Heart right ventricle (tissue), 16 donors: ENCODE results near the gene CAMP. TPM values are rescaled to one million over a fixed set of nuclear protein-coding genes. Genes with fewer than 3 reads are reported as not detected.
A peak's percentile ranks its signal among the peaks of the same experiment; 100 is the strongest.

Source experiments
- ATAC-seq, 8 donors: fragments of 200-7000 bp; cut with Tn5 transposase; one replicate each; pipeline ENCODE4 v1.9.1; 2020; ENCODE audit warnings: mild to moderate bottlenecking in 8 of 8, moderate library complexity in 8 of 8, moderate number of reproducible peaks in 1 of 8
- DNase-seq, 2 donors: peaks; one replicate each; pipeline ENCODE4 v3.0.0-alpha.2; 2020
- H3K27ac ChIP-seq, 10 donors: fragments of 200-600 bp; sonication (generic) in 2 of 10; one replicate each; pipeline versions ENCODE4 v1.5.0 to v1.8.0; 2020 to 2022; ENCODE audit warnings: mild to moderate bottlenecking in 3 of 10
- H3K27me3 ChIP-seq, 7 donors: fragments of 200-600 bp; one replicate each; pipeline ENCODE4 v1.8.0; 2021 to 2022; ENCODE audit warnings: mild to moderate bottlenecking in 2 of 7
- H3K36me3 ChIP-seq, 9 donors: fragments of 200-600 bp; sonication (generic) in 1 of 9; one replicate each; pipeline versions ENCODE4 v1.5.0 to v1.8.0; 2020 to 2022; ENCODE audit warnings: mild to moderate bottlenecking in 2 of 9
- H3K4me1 ChIP-seq, 9 donors: fragments of 200-600 bp; sonication (generic) in 1 of 9; one replicate each; pipeline versions ENCODE4 v1.5.0 to v1.8.0; 2020 to 2022; ENCODE audit warnings: mild to moderate bottlenecking in 4 of 9
- H3K4me3 ChIP-seq, 10 donors: fragments of 200-600 bp; sonication (generic) in 2 of 10; one replicate each; pipeline versions ENCODE4 v1.5.0 to v1.8.0; 2020 to 2022; ENCODE audit warnings: mild to moderate bottlenecking in 7 of 10, moderate library complexity in 2 of 10
- H3K9me3 ChIP-seq, 11 donors: fragments of 200-600 bp in 10 of 11; sonication (generic) in 2 of 11; one replicate each; pipeline versions ENCODE4 v1.5.0 to v1.8.0; 2013 to 2022; ENCODE audit warnings: mild to moderate bottlenecking in 2 of 11, control low read depth in 1 of 11, moderate library complexity in 1 of 11
- CTCF ChIP-seq, 9 donors: fragments of 200-600 bp; sonication (generic) in 2 of 9; IDR thresholded peaks; one replicate each; pipeline versions ENCODE4 v1.5.0 to v1.8.0; 2021 to 2022; ENCODE audit warnings: antibody characterized with exemption in 9 of 9, mild to moderate bottlenecking in 5 of 9, moderate library complexity in 1 of 9
- WGBS, 2 donors: extraction: QIAGEN DNeasy Blood & Tissue Kit; methylation state at CpG; one replicate each; pipeline ENCODE4 v1.1.7; 2013; ENCODE audit warnings: inconsistent platforms in 1 of 2; 5-methylcytosine and 5-hydroxymethylcytosine counted together
- intact Hi-C, 10 donors: fragments of 100-400 bp; cut with DNase I; formaldehyde crosslinking; loops; one replicate each; pipeline versions ENCODE4 v1.11.1 to v1.14.2; 2022
- long read RNA-seq, 3 donors: library from polyadenylated mRNA; unstranded; transcript quantifications; one replicate each; pipeline ENCODE4 v2.0.0, GENCODE V29; 2020 to 2021
- polyA plus RNA-seq, 2 donors: library from polyadenylated mRNA; stranded (reverse); fragments of 200-250 nt; gene quantifications; one replicate each; pipeline ENCODE4 v1.2.3, GENCODE V29; 2013
- total RNA-seq, 10 donors: library from RNA; stranded (reverse); fragmentation: NEBNext Ultra II Directional in 3 of 10; extraction: Animal tissue kit (Norgen Biotek cat#: 25700) in 3 of 10; gene quantifications; one replicate each; pipeline versions ENCODE4 v1.2.1 to v1.2.4, GENCODE V29; 2021 to 2023
- donor health status: Arrhythmogenic right ventricular cardiomyopathy.
- donor health status: ischemic (EF 13 %, LVEDD 7.1; RV severe dilation, severe dysfunction).
- donor health status: healthy with polysubstance abuse.
- donor health status: DM: no; HTN: yes; CAD: no.
- donor health status: DM: no; HTN: no; CAD: no.
- donor health status: ischemic (EF 25% LVEDD 6.9; RV normal size, moderate dysfunction).
- donor health status: ischemic (EF 25% LVEDD 5.7; RV mildly dilated, moderate dysfunction).
- donor health status: healthy.
- donor health status: DM: yes; HTN: yes; CAD: no.
- donor health status: Ischemic cardiomyopathy.
- donor health status: ischemic (EF 35%, LVEDD 5.7; RV mildly dilated, moderate dysfunction).
- donor health status: nonischemic (EF 11% LVEDD 7.7; RV severe dilation, severe dysfunction).
- donor health status: DM: yes; HTN: yes; CAD: no.
- donor health status: PGD.
- donor health status: ischemic (EF 29% LVEDD 5.4; RV normal size, mild dysfunction).
- donor health status: nonischemic (EF 23%, LVEDD 6.1; RV moderate dilation, normal function).

CAMP gene
- total RNA-seq (1 to 10 TPM in 1 of 10 donors, under 1 TPM in 4, not detected in 5; 0.33 to 3.3 (median 0.42) TPM), polyA plus RNA-seq (1 to 10 TPM; 2.3 to 4.1 TPM)
- long read RNA-seq, donor 1, result 0 reads
- long read RNA-seq, donor 2, result 0 reads
- long read RNA-seq, donor 3, result 0 reads

- Histone ChIP-seq H3K4me3 (no peak within 1 kb of the TSS), H3K9me3 (no peaks in the 10 kb centered on the region), H3K27ac (peak within 1 kb of the TSS in 1 of 10 donors; percentile 64), H3K4me1 (peaks cover 0 to 32% (median 0%) of the 10 kb centered on the region in 9 donors), H3K36me3 (no peaks in the 10 kb centered on the region), H3K27me3 (no peaks in the 10 kb centered on the region)
- DNase-seq (peak in 1 of 2 donors; percentile 73), ATAC-seq (peak in 7 of 8 donors; percentile 46 to 63 (median 58))
- TF ChIP-seq CTCF (IDR thresholded peaks at IDR 0.05), result no peak
- WGBS, 2 donors, result 87 to 90% methylated on average over 11 of the region's 11 CpGs
- intact Hi-C loops, result no loop called here
Observed at GRCh38 chr3:48222616-48223513, at the start of gene CAMP. TSS of gene CAMP (plus strand) at chr3:48223495. CDS start at chr3:48223512, 17 bp downstream.

DNA sequence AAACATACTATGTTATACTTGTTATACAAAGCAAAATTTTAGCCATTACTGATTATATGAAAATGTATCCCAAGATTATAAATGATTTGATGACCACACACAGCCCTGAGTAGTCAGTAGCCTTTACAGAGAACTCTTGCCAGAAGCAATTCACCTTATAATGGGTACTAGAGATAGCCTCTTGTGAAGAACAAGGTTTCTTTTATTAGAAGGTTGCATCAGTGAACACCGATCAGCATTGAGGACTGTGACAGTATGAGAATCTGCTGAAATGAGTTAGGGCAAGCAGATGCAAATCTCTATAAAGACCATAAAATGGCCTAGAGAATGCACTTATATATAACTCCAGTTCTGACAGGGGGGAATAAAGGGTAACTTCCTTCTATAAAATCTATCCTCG lies 45.2 kb upstream of the CAMP start:
- ATAC-seq (peak in 7 of 8 donors; percentile 48 to 89 (median 81)), DNase-seq (no peak)
- whole genome bisulfite sequencing, 2 donors, result 79 to 80% methylated on average over 2 of the region's 2 CpGs
- Histone ChIP-seq H3K4me1 (peaks cover 0 to 18% (median 0%) of the 10 kb centered on the region in 9 donors), H3K36me3 (peaks cover 0 to 83% (median 0%) of the 10 kb centered on the region in 9 donors), H3K9me3 (no peaks in the 10 kb centered on the region), H3K4me3 (no peak overlapping the region), H3K27ac (no peak overlapping the region), H3K27me3 (no peaks in the 10 kb centered on the region)
- no peak for TF ChIP-seq CTCF (IDR thresholded peaks at IDR 0.05)
- intact Hi-C loops, result loop anchor here in 1 of 10 donors (10.0 kb wide), 1 partner anchor 1113 kb away; no protein-coding TSS in a partner anchor

DNA sequence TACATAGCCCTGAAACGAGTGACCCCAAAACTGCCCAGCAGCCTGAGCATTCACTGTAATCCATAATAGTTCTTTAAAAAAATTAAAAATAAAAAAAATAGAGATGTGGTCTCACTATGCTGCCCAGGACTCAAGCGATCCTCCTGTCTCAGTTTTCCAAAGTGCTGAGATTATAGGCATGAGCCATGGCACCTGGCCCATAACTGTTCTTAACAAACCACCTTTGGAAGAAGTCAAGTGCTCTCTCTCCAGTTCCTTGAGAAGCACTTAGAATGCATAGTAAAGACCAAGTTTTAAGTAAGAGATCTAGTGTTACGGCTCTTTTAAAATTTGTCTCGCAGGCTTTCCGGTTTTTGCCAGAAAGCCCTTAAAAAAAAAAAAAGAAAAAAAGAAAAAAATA lies 43.3 kb upstream of the CAMP start:
- H3K4me3 ChIP-seq, result no peak overlapping the region
- H3K4me1 ChIP-seq, result peaks cover 0 to 18% (median 0%) of the 10 kb centered on the region in 9 donors
- TF ChIP-seq CTCF (IDR thresholded peaks at IDR 0.05), result no peak
- H3K36me3 ChIP-seq, result peaks cover 0 to 74% (median 0%) of the 10 kb centered on the region in 9 donors
- DNase-seq, result no peak
- no peak for ATAC-seq
- WGBS, 2 donors, result 94 to 96% methylated on average over 5 of the region's 5 CpGs
- H3K27me3 ChIP-seq, result no peaks in the 10 kb centered on the region
- intact Hi-C loops, result no loop called here
- no peaks in the 10 kb centered on the region for H3K9me3 ChIP-seq
- no peak overlapping the region for H3K27ac ChIP-seq

GRCh38 chr3:48180531-48181253 lies 42.6 kb upstream of the CAMP start:
- Histone ChIP-seq H3K4me3 (no peak overlapping the region), H3K36me3 (peaks cover 0 to 72% (median 0%) of the 10 kb centered on the region in 9 donors), H3K27me3 (no peaks in the 10 kb centered on the region), H3K27ac (no peak overlapping the region), H3K9me3 (no peaks in the 10 kb centered on the region), H3K4me1 (peaks cover 0 to 18% (median 0%) of the 10 kb centered on the region in 9 donors)
- 92 to 95% methylated on average over 5 of the region's 5 CpGs for WGBS, 2 donors
- DNase-seq (no peak), ATAC-seq (no peak)
- no peak for TF ChIP-seq CTCF (IDR thresholded peaks at IDR 0.05)
- intact Hi-C loops, result no loop called here
